Peyer's patch (tissue), 4 donors: Measurements from ENCODE around the gene BCL11A.

Source experiments
- CTCF ChIP-seq, 6 experiments: fragments of 450-650 bp in 4 of 6; fragments of 200-600 bp in 2 of 6; sonication (generic) in 1 of 6; IDR thresholded peaks; one replicate each; pipeline ENCODE4 v1.5.1; 2017 to 2019; ENCODE audit warnings: antibody characterized with exemption in 6 of 6, mild to moderate bottlenecking in 3 of 6, moderate library complexity in 1 of 6
- POLR2A ChIP-seq, 2 donors: fragments of 450-650 bp; IDR thresholded peaks; one replicate each; pipeline ENCODE4 v1.5.1; 2017; ENCODE audit warnings: antibody characterized with exemption in 2 of 2, mild to moderate bottlenecking in 2 of 2, moderate library complexity in 2 of 2

GRCh38 chr2:60504049-60504448 lies 49.4 kb downstream of the BCL11A start:
- no peak for TF ChIP-seq POLR2A (IDR thresholded peaks at IDR 0.05)
- TF ChIP-seq CTCF (IDR thresholded peaks at IDR 0.05), result peak in 3 of 6 experiments; percentile 4 to 19 (median 16)
